Activated CD4-positive, alpha-beta T cell treated with anti-CD3 and anti-CD28 coated beads, Interleukin-2, amount 10 ng/mL, durations not matched to agents 24 days and 14 days (primary cell): ENCODE data around the gene NOP14. TPM values are rescaled to one million over a fixed set of nuclear protein-coding genes. Genes with fewer than 3 reads are reported as not detected.

ENCODE experiments used
- DNase-seq: peaks from one replicate; pipeline ENCODE4 v3.0.0; 2022
- H3K27ac Mint-ChIP-seq: one replicate; pipeline ENCODE4 v1.8.0; 2022; ENCODE audit warnings: mild to moderate bottlenecking, mixed read lengths
- H3K27me3 Mint-ChIP-seq: one replicate; pipeline ENCODE4 v1.8.0; 2022; ENCODE audit warnings: mixed read lengths
- H3K36me3 Mint-ChIP-seq: one replicate; pipeline ENCODE4 v1.8.0; 2022; ENCODE audit warnings: low read depth, mild to moderate bottlenecking, mixed read lengths
- H3K4me1 Mint-ChIP-seq: one replicate; pipeline ENCODE4 v1.8.0; 2021; ENCODE audit warnings: mixed read lengths
- H3K4me3 Mint-ChIP-seq: one replicate; pipeline ENCODE4 v1.8.0; 2022; ENCODE audit warnings: mild to moderate bottlenecking, moderate library complexity, mixed read lengths
- H3K9me3 Mint-ChIP-seq: one replicate; pipeline ENCODE4 v1.8.0; 2021; ENCODE audit warnings: mixed read lengths
- intact Hi-C: fragments of 100-400 bp; cut with micrococcal nuclease; formaldehyde crosslinking; loops from one replicate; pipeline ENCODE4 v1.15.1; 2023
- total RNA-seq: library from RNA; stranded (reverse); gene quantifications from 2 replicates; pipeline ENCODE4 v1.2.3, GENCODE V29; 2022

Gene NOP14
- total RNA-seq, 1 donor from 2014 or later, result 141 TPM

GRCh38 chr4:2934813-2935761 lies 28.1 kb downstream of the NOP14 start:
- intact Hi-C loops, result loop anchor here (5.0 kb wide), 3 partner anchors 93 to 398 kb away; partner anchors contain the start of genes ADD1 and FAM193A
- H3K36me3 Mint-ChIP-seq, result peaks cover 59% of the 10 kb centered on the region

GRCh38 chr4:2934077-2934812 lies 29.0 kb downstream of the NOP14 start:
- peak; percentile 86 for DNase-seq
- H3K9me3 Mint-ChIP-seq, result no peaks in the 10 kb centered on the region
- peak overlapping the region; percentile 91 for H3K4me3 Mint-ChIP-seq
- peaks cover 54% of the 10 kb centered on the region for H3K36me3 Mint-ChIP-seq
- no peaks in the 10 kb centered on the region for H3K27me3 Mint-ChIP-seq
- H3K4me1 Mint-ChIP-seq, result peaks cover 37% of the 10 kb centered on the region
- peak overlapping the region; percentile 78 for H3K27ac Mint-ChIP-seq
- intact Hi-C loops, result loop anchor here (5.0 kb wide), 1 partner anchor 92 kb away; the partner anchor contains the start of gene ADD1

More at GRCh38 chr4:2934813-2935761, 28.1 kb downstream of the NOP14 start:
- peak; percentile 99 for DNase-seq
- Mint-ChIP-seq H3K27me3 (no peaks in the 10 kb centered on the region), H3K27ac (peak overlapping the region; percentile 93), H3K4me3 (peak overlapping the region; percentile 90), H3K9me3 (no peaks in the 10 kb centered on the region), H3K4me1 (peaks cover 42% of the 10 kb centered on the region)

GRCh38 chr4:2933566-2934076 lies 29.6 kb downstream of the NOP14 start:
- Mint-ChIP-seq H3K9me3 (no peaks in the 10 kb centered on the region), H3K27ac (peak overlapping the region; percentile 93), H3K27me3 (no peaks in the 10 kb centered on the region), H3K36me3 (peaks cover 53% of the 10 kb centered on the region), H3K4me1 (peaks cover 33% of the 10 kb centered on the region), H3K4me3 (peak overlapping the region; percentile 91)
- no peak for DNase-seq
- intact Hi-C loops, result loop anchor here (2.0 to 5.0 kb wide), 2 partner anchors 91 to 177 kb away; partner anchors contain the start of genes ADD1 and TNIP2

- peaks cover 53% of the 10 kb centered on the region for H3K36me3 Mint-ChIP-seq
- H3K4me1 Mint-ChIP-seq, result peaks cover 33% of the 10 kb centered on the region
- intact Hi-C loops, result loop anchor here (2.0 to 5.0 kb wide), 2 partner anchors 91 to 176 kb away; partner anchors contain the start of genes ADD1 and TNIP2
- peak overlapping the region; percentile 91 for H3K4me3 Mint-ChIP-seq
- DNase-seq, result peak; percentile 70
- peak overlapping the region; percentile 93 for H3K27ac Mint-ChIP-seq
- no peaks in the 10 kb centered on the region for H3K27me3 Mint-ChIP-seq
- H3K9me3 Mint-ChIP-seq, result no peaks in the 10 kb centered on the region
These were observed 30.1 kb downstream of the NOP14 start for GRCh38 chr4:2932951-2933565.

GRCh38 chr4:2932321-2932950 lies 30.8 kb downstream of the NOP14 start:
- H3K27me3 Mint-ChIP-seq, result no peaks in the 10 kb centered on the region
- no peak for DNase-seq
- intact Hi-C loops, result loop anchor here (2.0 to 5.0 kb wide), 2 partner anchors 90 to 176 kb away; partner anchors contain the start of genes ADD1 and TNIP2
- no peaks in the 10 kb centered on the region for H3K9me3 Mint-ChIP-seq
- peaks cover 31% of the 10 kb centered on the region for H3K4me1 Mint-ChIP-seq
- peaks cover 53% of the 10 kb centered on the region for H3K36me3 Mint-ChIP-seq
- peak overlapping the region; percentile 91 for H3K4me3 Mint-ChIP-seq
- H3K27ac Mint-ChIP-seq, result peak overlapping the region; percentile 93

GRCh38 chr4:2931512-2932301 lies 31.5 kb downstream of the NOP14 start:
- no peaks in the 10 kb centered on the region for H3K27me3 Mint-ChIP-seq
- no peaks in the 10 kb centered on the region for H3K9me3 Mint-ChIP-seq
- H3K27ac Mint-ChIP-seq, result peak overlapping the region; percentile 87
- H3K4me3 Mint-ChIP-seq, result peak overlapping the region; percentile 91
- intact Hi-C loops, result loop anchor here (2.0 to 5.0 kb wide), 2 partner anchors 89 to 175 kb away; partner anchors contain the start of genes ADD1 and TNIP2
- DNase-seq, result peak; percentile 88
- H3K4me1 Mint-ChIP-seq, result peaks cover 25% of the 10 kb centered on the region
- H3K36me3 Mint-ChIP-seq, result peaks cover 51% of the 10 kb centered on the region

GRCh38 chr4:2930758-2931511 lies 32.3 kb downstream of the NOP14 start:
- Mint-ChIP-seq H3K9me3 (no peaks in the 10 kb centered on the region), H3K27me3 (no peaks in the 10 kb centered on the region), H3K27ac (peak overlapping the region; percentile 87), H3K36me3 (peaks cover 46% of the 10 kb centered on the region), H3K4me1 (peaks cover 17% of the 10 kb centered on the region), H3K4me3 (peak overlapping the region; percentile 91)
- intact Hi-C loops, result loop anchor here (5.0 kb wide), 1 partner anchor 89 kb away; the partner anchor contains the start of gene ADD1
- no peak for DNase-seq

- intact Hi-C loops, result loop anchor here (5.0 kb wide), 1 partner anchor 88 kb away; the partner anchor contains the start of gene ADD1
These were observed 33.0 kb downstream of the NOP14 start for GRCh38 chr4:2930135-2930757.

GRCh38 chr4:2929469-2929868 lies 33.7 kb downstream of the NOP14 start:
- Mint-ChIP-seq H3K4me3 (no peak overlapping the region), H3K27ac (no peak overlapping the region), H3K36me3 (peaks cover 44% of the 10 kb centered on the region), H3K9me3 (no peaks in the 10 kb centered on the region), H3K27me3 (no peaks in the 10 kb centered on the region), H3K4me1 (peaks cover 13% of the 10 kb centered on the region)
- DNase-seq, result no peak
- intact Hi-C loops, result no loop called here

More at GRCh38 chr4:2930135-2930757, 33.0 kb downstream of the NOP14 start:
- Mint-ChIP-seq H3K27ac (peak overlapping the region; percentile 41), H3K4me3 (peak overlapping the region; percentile 34), H3K27me3 (no peaks in the 10 kb centered on the region), H3K36me3 (peaks cover 40% of the 10 kb centered on the region), H3K4me1 (peaks cover 13% of the 10 kb centered on the region), H3K9me3 (no peaks in the 10 kb centered on the region)
- no peak for DNase-seq

GRCh38 chr4:2928242-2929176 lies 34.7 kb downstream of the NOP14 start:
- Mint-ChIP-seq H3K36me3 (peaks cover 47% of the 10 kb centered on the region), H3K4me1 (peaks cover 14% of the 10 kb centered on the region), H3K27ac (peak overlapping the region; percentile 13), H3K4me3 (no peak overlapping the region), H3K27me3 (no peaks in the 10 kb centered on the region), H3K9me3 (no peaks in the 10 kb centered on the region)
- intact Hi-C loops, result no loop called here
- DNase-seq, result no peak
